Right lobe of liver (tissue), 4 donors: ENCODE results near the gene TNFRSF4.

ENCODE experiments used
- POLR2A ChIP-seq: fragments of 450-650 bp; IDR thresholded peaks from one replicate; pipeline ENCODE4 v1.6.1; 2017; ENCODE audit warnings: antibody characterized with exemption, mild to moderate bottlenecking
- TF ChIP-seq, protein P1 (sequence below), 4 donors: fragments of 200-600 bp in 3 of 4; fragments of 450-650 bp in 1 of 4; IDR thresholded peaks; one replicate each; pipeline versions ENCODE4 v1.5.1 to v1.8.0; 2016 to 2022; ENCODE audit warnings: antibody characterized with exemption in 4 of 4, mild to moderate bottlenecking in 2 of 4
- donor health status: DM: no; HTN: no; CAD: no.
- donor health status: DM: no; HTN: no; CAD: no.
- donor health status: DM: no; HTN: yes; CAD: no.

DNA sequence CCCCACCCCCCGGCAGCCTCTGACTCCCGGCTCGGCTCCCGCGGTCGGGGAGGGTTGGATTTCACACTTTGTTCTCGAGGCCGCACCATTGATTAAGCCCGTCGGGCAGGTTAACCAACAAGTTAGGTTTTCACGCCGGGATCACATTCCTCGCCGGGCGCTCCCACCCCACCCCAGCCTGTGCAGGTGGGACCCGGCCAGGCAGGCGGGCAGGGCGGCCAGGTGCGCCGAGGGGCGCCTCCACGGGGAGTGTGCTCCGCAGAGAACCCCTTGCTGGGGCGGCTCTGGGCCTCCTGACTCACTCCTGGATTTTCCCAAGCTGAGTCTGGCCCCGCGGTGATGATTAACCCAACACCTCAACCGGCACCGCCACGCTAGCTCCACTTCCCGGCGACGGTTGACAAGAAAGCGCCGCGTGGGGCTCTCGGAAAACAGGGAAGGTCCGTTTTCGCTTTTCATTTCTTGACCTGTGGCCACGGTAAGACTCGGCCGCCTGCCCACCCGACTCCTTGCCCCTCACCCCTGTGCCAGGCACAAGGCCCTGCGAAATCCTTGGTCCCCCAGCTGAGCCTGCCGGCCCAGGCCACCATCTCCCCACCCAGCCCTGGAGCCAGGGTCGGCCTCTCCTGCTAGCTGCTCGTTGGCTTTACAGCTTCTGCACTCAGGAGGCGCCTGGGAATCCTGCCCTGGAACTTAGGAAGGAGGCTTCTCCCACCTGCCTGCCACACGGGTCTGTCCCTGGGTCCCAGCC lies 49.1 kb downstream of the TNFRSF4 start:
- TF ChIP-seq, protein P1, sequence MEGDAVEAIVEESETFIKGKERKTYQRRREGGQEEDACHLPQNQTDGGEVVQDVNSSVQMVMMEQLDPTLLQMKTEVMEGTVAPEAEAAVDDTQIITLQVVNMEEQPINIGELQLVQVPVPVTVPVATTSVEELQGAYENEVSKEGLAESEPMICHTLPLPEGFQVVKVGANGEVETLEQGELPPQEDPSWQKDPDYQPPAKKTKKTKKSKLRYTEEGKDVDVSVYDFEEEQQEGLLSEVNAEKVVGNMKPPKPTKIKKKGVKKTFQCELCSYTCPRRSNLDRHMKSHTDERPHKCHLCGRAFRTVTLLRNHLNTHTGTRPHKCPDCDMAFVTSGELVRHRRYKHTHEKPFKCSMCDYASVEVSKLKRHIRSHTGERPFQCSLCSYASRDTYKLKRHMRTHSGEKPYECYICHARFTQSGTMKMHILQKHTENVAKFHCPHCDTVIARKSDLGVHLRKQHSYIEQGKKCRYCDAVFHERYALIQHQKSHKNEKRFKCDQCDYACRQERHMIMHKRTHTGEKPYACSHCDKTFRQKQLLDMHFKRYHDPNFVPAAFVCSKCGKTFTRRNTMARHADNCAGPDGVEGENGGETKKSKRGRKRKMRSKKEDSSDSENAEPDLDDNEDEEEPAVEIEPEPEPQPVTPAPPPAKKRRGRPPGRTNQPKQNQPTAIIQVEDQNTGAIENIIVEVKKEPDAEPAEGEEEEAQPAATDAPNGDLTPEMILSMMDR (IDR thresholded peaks at IDR 0.05) = no peak
- no peak for TF ChIP-seq POLR2A
